Measurements from ENCODE around the gene MYOZ3. TPM values are rescaled to one million over a fixed set of nuclear protein-coding genes. Genes with fewer than 3 reads are reported as not detected.

The MYOZ3 gene
- total RNA-seq, 6 experiments from 2014 or later = 0.05 to 0.14 TPM; not detected in 4

DNA sequence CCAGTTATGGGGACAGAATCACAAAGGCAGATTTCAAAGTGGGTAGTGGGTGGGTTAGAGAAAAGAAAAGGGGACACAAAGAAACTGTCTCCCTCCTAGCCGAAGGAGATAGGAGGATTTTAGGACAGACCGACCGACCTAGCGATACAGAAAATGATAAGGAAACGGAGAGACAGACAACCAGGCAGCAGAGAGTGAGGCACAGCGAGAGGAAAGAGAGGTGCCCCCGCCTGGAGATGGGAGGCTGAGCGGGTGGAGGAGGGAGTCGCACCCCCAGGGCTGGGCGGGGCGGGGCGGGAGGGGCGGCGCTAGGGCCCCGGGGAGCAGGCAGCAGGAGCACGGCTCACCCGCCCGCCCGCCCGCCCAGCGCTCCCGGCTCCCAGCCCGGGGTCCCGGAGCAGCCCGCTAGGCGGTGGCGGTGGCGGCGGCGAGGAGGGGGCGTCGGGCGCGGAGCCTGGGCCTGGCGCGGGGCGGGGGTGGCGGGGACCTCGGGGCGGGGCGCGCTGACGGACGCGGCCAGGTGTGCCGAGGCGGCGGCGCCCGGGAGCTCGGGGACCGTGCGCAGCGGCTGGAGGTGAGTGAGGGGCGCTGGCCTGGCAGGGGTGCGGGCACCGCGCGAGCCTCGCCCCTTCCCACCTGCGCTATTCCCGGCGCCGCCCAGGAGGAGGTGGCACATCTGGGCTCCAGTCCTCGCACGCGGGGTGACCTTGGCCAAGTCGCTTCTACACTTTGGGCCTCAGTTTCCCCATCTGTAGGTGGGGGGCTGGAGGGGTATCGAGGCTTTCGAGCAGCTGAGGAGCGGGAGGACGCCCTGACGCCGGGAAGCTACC is 36.5 kb upstream of the MYOZ3 start:
- H3K27ac Mint-ChIP-seq = no peak overlapping the region
- no peaks in the 10 kb centered on the region for H3K36me3 Mint-ChIP-seq (ENCODE audit: low read depth)
- peak overlapping the region; percentile 86 for H3K4me3 Mint-ChIP-seq
- H3K9me3 Mint-ChIP-seq = no peaks in the 10 kb centered on the region
- DNase-seq = no peak
- TF ChIP-seq CTCF (IDR thresholded peaks at IDR 0.05) = no peak
- peaks cover 6% of the 10 kb centered on the region for H3K27me3 Mint-ChIP-seq (ENCODE audit: insufficient read depth)
- peaks cover 48% of the 10 kb centered on the region for H3K4me1 Mint-ChIP-seq (ENCODE audit: low read depth)

DNA sequence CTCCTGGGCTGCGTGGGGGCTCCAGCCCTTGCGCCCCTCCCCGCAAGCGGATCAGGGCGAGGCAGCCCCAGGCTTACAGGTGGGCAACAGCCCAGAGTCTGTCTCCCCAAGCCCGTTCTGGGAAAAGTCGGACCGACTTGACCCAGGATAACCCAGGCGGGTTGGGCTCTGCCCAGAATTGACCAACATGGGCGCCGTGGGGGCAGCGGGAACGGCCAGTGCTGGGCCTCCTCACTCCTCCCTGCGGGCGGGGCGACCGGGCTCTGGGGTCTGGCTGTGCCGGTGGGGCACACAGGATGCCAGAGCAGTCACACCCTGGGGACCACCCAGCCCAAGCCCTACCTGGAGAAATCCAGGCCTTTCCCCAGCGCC is 35.9 kb upstream of the MYOZ3 start:
- peaks cover 6% of the 10 kb centered on the region for H3K27me3 Mint-ChIP-seq (ENCODE audit: insufficient read depth)
- H3K4me1 Mint-ChIP-seq (ENCODE audit: low read depth) = peaks cover 43% of the 10 kb centered on the region
- DNase-seq = no peak
- TF ChIP-seq CTCF (IDR thresholded peaks at IDR 0.05) = no peak
- H3K36me3 Mint-ChIP-seq (ENCODE audit: low read depth) = no peaks in the 10 kb centered on the region
- H3K9me3 Mint-ChIP-seq = no peaks in the 10 kb centered on the region
- H3K27ac Mint-ChIP-seq = no peak overlapping the region
- H3K4me3 Mint-ChIP-seq = no peak overlapping the region

DNA sequence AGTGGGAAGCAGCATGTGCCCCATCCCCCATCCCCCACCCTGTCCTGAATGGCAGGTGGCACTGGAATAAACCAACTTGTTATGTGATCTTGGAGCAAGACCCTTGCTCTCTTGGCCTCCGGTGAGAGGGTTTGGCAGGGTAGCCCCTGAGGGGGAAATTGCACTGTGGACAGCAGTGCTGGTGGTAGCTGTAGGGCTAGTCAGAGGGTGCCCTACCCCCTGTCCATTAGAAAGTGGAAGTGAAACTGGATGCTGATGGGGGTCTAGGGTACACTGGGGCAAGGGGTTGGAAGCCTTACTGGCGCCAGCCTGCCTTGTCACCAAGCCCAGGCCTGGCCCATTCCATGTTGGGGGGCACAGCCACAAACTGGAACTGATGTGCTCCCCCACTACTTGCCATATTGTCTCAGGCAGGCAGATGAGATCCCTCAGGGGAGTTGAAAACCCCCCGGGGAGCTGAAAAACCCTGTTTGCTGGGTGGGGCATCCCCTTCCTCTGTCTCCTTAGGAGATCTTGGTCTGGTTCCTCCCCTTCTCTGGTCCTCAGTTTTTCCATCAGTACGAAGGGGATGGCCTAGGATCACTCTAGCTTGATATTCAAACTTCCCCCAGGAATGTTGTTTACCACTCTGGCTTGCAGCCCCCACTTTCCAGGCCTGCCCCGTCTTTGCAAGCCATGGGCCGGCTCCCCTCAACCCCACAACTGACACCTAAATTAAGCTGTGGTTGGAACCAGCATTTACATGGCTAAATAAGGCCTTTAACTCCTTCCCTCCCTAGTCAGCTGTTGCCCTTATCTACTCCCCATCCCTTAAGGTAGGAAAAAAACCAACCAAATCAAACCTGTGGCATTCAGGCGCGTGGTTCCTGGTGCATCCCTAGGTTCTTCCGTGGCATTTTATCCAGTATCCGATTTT is 35.0 kb upstream of the MYOZ3 start:
- Mint-ChIP-seq H3K27me3 (ENCODE audit: insufficient read depth) (peaks cover 7% of the 10 kb centered on the region), H3K4me1 (ENCODE audit: low read depth) (peaks cover 50% of the 10 kb centered on the region), H3K27ac (no peak overlapping the region), H3K4me3 (0 out of 2 replicates have a peak overlapping the region, but pooled peaks have one; percentile 2), H3K36me3 (ENCODE audit: low read depth) (no peaks in the 10 kb centered on the region), H3K9me3 (no peaks in the 10 kb centered on the region)
- no peak for TF ChIP-seq CTCF (IDR thresholded peaks at IDR 0.05)
- DNase-seq = no peak

- Mint-ChIP-seq H3K4me3 (no peak overlapping the region), H3K36me3 (ENCODE audit: low read depth) (no peaks in the 10 kb centered on the region), H3K27ac (no peak overlapping the region), H3K4me1 (ENCODE audit: low read depth) (peaks cover 54% of the 10 kb centered on the region), H3K27me3 (ENCODE audit: insufficient read depth) (peaks cover 9% of the 10 kb centered on the region), H3K9me3 (no peaks in the 10 kb centered on the region)
- no peak for DNase-seq
- TF ChIP-seq CTCF (IDR thresholded peaks at IDR 0.05) = no peak
These were observed 34.2 kb upstream of the MYOZ3 start for GRCh38 chr5:150626853-150627276.

DNA sequence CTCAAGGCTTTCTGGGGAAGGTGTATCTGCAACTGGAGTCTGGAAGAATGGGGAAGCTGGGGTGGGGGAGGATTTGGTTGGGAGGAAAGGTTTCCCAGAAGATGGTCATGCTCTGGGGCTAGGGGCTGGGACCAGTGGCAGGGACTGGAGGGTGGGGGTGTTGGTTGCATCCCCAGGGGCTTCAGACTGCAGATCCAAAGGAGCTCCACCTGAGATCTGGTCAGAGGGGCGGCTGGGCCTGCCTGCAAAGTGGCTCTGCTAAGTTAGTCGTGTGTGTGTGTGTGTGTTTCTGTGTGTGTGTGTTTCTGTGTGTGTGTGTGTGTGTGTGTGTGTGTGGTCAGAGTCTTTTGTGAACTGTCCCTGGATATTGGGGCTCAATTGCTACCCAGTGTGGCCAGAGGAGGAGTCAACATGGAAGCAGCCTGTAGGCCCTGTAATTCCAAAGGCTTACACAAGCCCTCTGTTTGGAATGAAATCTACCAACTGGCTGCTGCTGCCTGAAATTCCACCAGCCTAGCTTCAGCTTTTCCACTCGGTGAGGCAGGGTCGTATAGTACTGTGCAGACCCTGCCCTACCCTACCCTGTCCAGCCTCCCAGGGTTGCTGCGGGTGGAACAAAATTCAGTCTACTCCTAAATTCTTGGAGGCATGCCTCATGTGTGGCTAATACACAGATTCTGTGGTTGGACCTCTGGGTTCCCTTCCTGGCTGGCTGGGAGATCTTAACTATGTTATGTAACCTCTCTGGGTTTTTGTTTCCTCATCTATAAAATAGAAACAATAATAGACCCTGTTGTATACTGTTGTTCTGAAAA is 33.1 kb upstream of the MYOZ3 start:
- TF ChIP-seq CTCF (IDR thresholded peaks at IDR 0.05) = no peak
- H3K27ac Mint-ChIP-seq = no peak overlapping the region; the same call in 1 of the 2 replicates
- H3K9me3 Mint-ChIP-seq = no peaks in the 10 kb centered on the region
- no peak overlapping the region for H3K4me3 Mint-ChIP-seq
- peaks cover 62% of the 10 kb centered on the region for H3K4me1 Mint-ChIP-seq (ENCODE audit: low read depth)
- H3K27me3 Mint-ChIP-seq (ENCODE audit: insufficient read depth) = peaks cover 9% of the 10 kb centered on the region
- H3K36me3 Mint-ChIP-seq (ENCODE audit: low read depth) = no peaks in the 10 kb centered on the region
- peak; percentile 59 for DNase-seq
